ENCODE results near the gene SLC9A6. TPM values are rescaled to one million over a fixed set of nuclear protein-coding genes. Genes with fewer than 3 reads are reported as not detected.

Gene SLC9A6
- total RNA-seq, 4 donors from 2014 or later, result 15.2 to 21.7 (median 18.5) TPM

DNA sequence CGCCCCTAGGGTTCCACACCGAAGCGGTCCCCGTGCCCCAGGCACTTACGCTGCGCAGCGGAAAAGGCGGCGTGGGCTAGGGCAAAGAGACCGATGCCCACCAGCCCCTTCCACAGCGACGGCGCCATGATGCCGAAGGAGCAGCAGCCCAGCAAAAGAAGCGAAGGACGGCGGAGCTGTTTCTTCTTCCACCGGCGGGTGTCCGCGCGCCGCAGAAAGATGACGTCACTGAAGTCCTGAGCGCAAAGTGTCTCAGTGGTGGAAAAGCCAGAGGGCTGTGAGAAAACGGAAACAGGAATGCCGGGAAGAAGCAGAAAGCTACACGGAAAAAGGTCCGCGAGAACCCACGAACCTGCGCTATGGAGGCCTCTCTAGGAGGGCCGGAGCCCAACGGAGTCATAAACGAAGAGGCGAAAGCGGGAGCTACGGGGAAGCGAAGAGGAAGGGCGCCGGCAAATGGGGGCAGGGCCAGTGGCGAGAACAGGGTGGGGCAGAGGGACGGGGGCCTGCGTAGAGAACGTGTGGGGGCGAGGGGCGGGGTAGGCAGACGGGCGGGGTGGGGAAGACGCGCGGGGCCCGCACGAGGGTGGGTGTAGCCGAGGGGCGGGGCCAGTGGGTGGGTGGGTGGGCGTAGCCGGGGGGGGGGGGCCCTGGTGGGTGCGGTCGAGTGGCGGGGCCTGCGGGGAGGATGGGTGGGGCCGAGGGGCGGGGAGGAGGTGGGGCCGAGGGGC, 11.5 kb upstream of the SLC9A6 start, which contains the start of gene MMGT1:
TSS of gene MMGT1 (minus strand) at position 441 of the 731 bp plus-strand sequence. CDS start at position 128, 313 bp downstream.
- Histone ChIP-seq H3K4me3 (replicated peaks in 1 of 3) (peak within 1 kb of the TSS; percentile 56 to 79 (median 78)), H3K36me3 (no peaks in the 10 kb centered on the region), H3K9me3 (no peaks in the 10 kb centered on the region), H3K27me3 (no peaks in the 10 kb centered on the region), H3K4me1 (peaks cover 0 to 7% of the 10 kb centered on the region in 2 donors), H3K27ac (peak within 1 kb of the TSS; percentile 88 to 90 (median 89))
- peak in 1 of 2 donors; percentile 50 for TF ChIP-seq POLR2A (IDR thresholded peaks at IDR 0.05)
- TF ChIP-seq, protein P1, sequence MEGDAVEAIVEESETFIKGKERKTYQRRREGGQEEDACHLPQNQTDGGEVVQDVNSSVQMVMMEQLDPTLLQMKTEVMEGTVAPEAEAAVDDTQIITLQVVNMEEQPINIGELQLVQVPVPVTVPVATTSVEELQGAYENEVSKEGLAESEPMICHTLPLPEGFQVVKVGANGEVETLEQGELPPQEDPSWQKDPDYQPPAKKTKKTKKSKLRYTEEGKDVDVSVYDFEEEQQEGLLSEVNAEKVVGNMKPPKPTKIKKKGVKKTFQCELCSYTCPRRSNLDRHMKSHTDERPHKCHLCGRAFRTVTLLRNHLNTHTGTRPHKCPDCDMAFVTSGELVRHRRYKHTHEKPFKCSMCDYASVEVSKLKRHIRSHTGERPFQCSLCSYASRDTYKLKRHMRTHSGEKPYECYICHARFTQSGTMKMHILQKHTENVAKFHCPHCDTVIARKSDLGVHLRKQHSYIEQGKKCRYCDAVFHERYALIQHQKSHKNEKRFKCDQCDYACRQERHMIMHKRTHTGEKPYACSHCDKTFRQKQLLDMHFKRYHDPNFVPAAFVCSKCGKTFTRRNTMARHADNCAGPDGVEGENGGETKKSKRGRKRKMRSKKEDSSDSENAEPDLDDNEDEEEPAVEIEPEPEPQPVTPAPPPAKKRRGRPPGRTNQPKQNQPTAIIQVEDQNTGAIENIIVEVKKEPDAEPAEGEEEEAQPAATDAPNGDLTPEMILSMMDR (IDR thresholded peaks at IDR 0.05), result peak in 1 of 6 experiments; percentile 9
- intact Hi-C loops (cut with DNase I), result no loop called here
- DNase-seq, result peak; percentile 79 to 81
- 0% methylated on average over 22 to 32 of the region's 65 CpGs for WGBS, 2 donors

DNA sequence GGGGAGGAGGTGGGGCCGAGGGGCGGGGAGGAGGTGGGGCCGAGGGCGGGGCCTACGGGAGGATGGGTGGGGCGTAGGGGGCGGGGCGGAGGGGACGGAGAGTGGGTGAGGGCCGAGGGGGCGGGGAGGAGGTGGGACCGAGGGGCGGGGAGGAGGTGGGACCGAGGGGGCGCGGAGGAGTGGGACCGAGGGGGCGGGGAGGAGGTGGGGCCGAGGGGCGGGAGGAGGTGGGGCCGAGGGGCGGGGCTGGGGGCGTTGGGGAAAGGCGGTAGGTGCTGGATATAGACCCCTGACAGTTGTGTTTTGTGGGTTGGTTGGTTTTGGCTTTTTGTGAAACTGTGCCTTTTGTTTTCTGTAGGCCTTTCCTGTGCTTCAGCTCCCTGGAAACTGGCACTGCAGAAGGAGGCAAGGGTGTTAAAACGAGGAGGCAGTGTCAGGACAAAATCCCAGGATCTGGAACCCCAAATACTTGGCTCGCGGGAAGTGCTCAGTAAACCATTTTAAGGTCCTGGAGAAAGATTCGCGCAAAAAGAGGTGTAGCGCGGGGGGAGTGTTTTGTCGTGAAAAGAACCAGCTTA, 10.9 kb upstream of the SLC9A6 start:
- Histone ChIP-seq H3K9me3 (no peaks in the 10 kb centered on the region), H3K27ac (no peak overlapping the region), H3K27me3 (no peaks in the 10 kb centered on the region), H3K4me3 (replicated peaks in 1 of 3) (peak overlapping the region in 2 of 3 donors; percentile 9 to 12), H3K36me3 (no peaks in the 10 kb centered on the region), H3K4me1 (peaks cover 0 to 7% of the 10 kb centered on the region in 2 donors)
- peak; percentile 70 to 73 for DNase-seq
- intact Hi-C loops (cut with DNase I), result no loop called here
- no peak for TF ChIP-seq POLR2A (IDR thresholded peaks at IDR 0.05)
- TF ChIP-seq, protein P1 (IDR thresholded peaks at IDR 0.05), result no peak
- 3 to 4% methylated on average over 8 to 9 of the region's 32 CpGs for WGBS, 2 donors

DNA sequence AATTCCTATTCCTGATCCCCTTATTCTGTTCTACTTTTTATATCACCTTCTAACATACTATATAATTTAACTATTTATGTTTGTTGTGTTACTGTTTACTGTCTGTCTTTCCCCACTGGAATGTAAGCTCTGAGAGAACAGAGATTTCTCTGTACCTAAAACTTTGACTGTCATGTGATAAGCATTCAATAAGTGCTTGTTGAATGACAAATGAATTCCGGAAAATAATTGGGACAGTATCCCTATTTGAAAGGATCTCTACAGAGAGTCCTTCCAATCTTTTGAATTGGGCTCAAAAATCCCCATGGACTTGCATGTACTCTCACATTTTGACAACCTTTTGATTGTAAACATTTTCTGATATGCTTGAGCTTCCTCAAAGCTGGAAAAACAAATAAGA, 9.8 kb upstream of the SLC9A6 start:
- 93 to 94% methylated on average over 1 of the region's 1 CpG for WGBS, 2 donors
- DNase-seq, result no peak
- Histone ChIP-seq H3K27me3 (no peaks in the 10 kb centered on the region), H3K36me3 (no peaks in the 10 kb centered on the region), H3K9me3 (no peaks in the 10 kb centered on the region), H3K4me1 (peaks cover 0 to 7% of the 10 kb centered on the region in 2 donors), H3K27ac (no peak overlapping the region), H3K4me3 (replicated peaks in 1 of 3) (no peak overlapping the region)
- no peak for TF ChIP-seq POLR2A (IDR thresholded peaks at IDR 0.05)
- TF ChIP-seq, protein P1 (IDR thresholded peaks at IDR 0.05), result no peak
- intact Hi-C loops (cut with DNase I), result no loop called here

DNA sequence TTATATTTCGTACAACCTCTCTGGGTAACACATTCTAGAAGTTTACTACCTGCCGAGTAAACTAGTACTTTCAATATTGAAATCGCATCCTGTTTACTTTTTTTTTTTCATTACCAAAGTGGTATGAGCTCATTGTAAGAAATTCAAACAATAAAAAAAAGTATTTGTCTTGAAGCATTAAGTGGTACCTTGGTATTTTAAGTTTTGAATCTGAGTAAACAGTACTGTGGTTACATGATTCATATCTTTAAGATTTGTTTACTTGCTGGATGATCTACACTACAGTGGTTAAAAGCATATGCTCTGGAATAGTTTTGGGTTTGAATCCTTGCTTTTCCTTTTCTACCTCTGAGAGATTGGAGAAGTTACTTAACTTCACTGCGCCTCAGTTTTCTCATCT, 7.6 kb upstream of the SLC9A6 start:
- H3K36me3 ChIP-seq, result no peaks in the 10 kb centered on the region
- intact Hi-C loops (cut with DNase I), result no loop called here
- H3K27me3 ChIP-seq, result no peaks in the 10 kb centered on the region
- H3K9me3 ChIP-seq, result no peaks in the 10 kb centered on the region
- TF ChIP-seq, protein P1 (IDR thresholded peaks at IDR 0.05), result no peak
- no peak for TF ChIP-seq POLR2A (IDR thresholded peaks at IDR 0.05)
- DNase-seq, result no peak
- 87 to 93% methylated on average over 4 of the region's 4 CpGs for WGBS, 2 donors
- H3K4me3 ChIP-seq (replicated peaks in 1 of 3), result no peak overlapping the region
- no peak overlapping the region for H3K27ac ChIP-seq
- peaks cover 0 to 2% of the 10 kb centered on the region in 2 donors for H3K4me1 ChIP-seq

DNA sequence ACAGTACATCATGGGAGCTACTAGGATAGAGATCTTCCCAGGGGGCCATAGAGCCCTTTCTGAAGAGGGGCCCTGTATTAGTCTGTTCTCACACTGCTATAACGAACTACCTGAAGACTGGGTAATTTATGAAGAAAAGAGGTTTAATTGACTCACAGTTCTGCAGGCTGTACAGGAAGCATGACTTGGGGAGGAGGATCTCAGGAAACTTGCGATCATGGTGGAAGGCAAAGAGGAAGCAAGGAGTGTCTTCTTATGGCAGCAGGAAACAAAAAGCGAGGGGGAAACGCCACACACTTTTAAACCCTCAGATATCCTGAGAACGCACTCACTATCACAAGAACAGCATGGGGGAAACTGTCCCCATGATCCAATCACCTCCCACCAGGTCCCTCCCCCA, 4.2 kb upstream of the SLC9A6 start:
- H3K27me3 ChIP-seq, result no peaks in the 10 kb centered on the region
- no peak overlapping the region for H3K27ac ChIP-seq
- intact Hi-C loops (cut with DNase I), result no loop called here
- no peak for TF ChIP-seq POLR2A (IDR thresholded peaks at IDR 0.05)
- TF ChIP-seq, protein P1 (IDR thresholded peaks at IDR 0.05), result no peak
- H3K4me3 ChIP-seq (replicated peaks in 1 of 3), result no peak overlapping the region
- H3K36me3 ChIP-seq, result no peaks in the 10 kb centered on the region
- no peaks in the 10 kb centered on the region for H3K4me1 ChIP-seq
- DNase-seq, result no peak
- H3K9me3 ChIP-seq, result no peaks in the 10 kb centered on the region
- WGBS, 2 donors, result 80 to 88% methylated on average over 5 of the region's 5 CpGs
